GM19468 (cell line): ENCODE measurements around the gene IMPA2.

ENCODE experiments used
- ATAC-seq: cut with Tn5 transposase; IDR thresholded peaks from one replicate; pipeline ENCODE4 v1.9.1; 2021; ENCODE audit warnings: mild to moderate bottlenecking, moderate library complexity, moderate number of reproducible peaks; ENCODE audit not compliant: unreplicated experiment; ENCODE audit errors: extremely low read depth

Gene IMPA2

DNA sequence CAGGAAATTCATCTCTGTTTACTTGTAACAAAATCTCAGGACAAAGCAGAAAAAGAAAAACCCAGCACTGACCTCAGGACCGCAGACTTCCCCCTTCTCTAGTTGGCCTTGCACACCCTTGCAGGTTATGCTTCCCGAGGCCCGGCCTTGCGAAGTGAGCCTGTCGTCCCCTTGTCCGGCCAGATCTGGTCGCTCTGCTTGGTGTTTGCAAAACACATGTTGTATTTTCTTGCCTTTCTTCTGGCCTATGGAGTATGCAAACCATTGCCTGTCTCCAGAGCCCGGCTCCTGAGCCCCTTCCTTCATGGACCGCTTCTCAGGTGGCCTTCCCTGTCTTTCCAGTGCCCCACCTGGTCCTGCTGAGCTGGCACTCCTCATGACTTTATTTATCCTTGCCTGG, 4.8 kb downstream of the IMPA2 start:
- no peak for ATAC-seq

DNA sequence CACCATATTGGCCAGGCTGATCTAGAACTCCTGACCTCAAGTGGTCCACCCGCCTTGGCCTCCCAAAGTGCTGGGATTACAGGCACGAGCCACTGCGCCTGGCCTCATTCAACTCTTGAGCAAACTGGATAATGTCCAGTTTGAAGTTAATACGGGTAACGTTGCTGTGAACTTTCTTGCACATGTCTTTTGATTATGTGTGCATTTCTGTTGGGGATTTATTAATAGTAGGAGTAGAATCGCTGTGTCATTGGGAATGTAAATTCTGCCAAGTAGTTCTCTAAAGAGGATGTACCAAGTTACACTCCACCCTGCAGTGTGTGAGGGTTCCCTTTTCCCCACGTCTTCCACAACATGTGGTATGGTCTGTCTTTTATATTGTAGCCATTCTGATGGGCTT, 6.2 kb downstream of the IMPA2 start:
- no peak for ATAC-seq

DNA sequence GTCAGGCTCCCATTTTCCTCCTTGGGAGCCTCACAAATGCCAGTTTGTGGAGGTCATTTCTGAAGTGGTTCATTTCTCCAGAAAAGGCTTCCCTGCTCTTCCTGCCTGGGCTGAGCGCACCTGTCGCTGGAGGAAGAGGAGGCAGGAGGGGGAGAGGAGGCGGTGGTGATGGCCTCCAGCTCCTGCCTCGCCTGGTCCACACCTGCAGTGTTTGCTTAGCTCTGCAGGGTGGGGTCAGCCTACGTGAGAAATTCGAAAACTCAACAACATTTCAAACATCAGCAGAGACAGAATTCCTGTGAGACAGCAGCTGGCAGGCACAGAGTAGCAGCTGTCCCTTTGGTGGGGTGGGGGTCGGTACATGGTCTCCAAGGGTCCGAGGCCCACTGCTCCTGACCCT, 7.9 kb downstream of the IMPA2 start:
- no peak for ATAC-seq

DNA sequence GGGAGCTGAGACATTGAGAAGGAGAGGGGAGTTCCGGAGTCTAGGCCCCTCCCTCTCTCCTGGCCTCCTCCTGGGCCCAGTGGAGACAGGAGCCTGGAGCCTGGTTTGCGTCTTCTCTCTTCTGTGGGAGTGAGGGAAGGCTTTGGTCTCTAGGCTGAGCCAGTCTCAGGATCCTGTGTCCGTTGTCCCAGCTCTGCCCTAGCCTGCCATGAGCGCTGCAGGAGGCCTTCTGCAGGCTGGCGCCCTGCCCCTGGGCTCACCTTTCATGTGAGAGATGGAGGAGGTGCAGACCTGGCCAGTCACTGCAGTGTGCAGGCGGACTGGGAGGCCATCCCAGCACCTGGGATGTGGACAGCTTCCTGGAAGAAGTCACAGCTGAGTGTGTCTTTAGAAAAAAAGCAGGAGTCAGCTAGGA, 8.7 kb downstream of the IMPA2 start:
- no peak for ATAC-seq

DNA sequence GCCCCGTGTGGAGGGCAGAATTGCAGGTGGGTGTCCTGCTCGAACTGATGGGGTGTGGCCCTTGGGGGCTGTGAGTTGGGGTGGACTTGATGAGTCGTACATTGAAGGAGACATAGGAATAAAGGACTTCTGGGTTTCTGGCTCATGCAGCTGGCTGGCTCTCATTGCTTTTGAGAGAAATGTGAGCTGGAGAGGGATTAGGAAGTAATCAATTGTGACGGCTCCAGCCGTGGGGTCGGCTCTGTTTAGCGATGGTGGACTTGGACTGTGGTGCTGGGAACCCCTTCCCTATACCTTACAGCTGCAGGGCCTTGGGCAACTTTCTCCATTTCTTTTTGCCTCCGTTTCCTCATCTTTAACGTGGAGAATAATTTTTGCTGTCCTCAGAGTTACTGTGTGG, 9.2 kb downstream of the IMPA2 start:
- no peak for ATAC-seq

DNA sequence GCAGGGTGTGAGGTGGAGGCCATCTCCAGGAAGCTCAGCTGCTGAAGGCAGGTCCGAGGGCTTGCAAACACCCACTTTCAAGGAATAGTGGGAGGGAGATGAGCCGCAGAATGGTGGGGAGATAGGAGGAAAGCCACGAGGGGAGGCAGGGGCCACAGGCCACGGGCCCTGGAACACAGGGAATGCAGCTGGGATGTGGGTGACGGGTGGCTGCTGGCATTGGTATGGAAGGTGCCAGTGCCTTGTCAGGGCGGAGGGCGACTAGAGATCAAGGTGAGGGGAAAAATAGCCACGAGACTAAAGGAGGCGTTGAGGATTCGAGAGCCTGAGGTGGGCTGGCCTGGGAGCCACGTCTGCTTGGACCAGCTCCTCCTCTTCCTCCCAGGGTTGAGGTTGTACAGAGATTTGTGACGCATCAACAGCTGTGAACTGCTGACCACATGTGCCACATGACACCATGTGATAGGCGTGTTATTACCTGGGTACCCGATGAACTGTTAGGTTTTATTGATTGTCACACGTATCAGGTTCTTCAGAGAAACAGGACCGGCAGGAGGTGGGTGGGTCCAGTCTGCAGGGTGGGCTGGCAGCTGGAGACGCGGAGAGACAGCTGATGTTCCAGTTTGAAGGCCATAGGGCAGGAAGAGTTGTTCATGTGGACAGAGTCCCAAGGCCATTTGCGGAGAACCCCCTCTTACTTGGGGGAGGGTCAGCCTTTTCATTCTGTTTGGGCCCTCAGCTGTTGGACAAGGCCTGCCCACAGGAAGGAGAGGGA, 9.9 kb downstream of the IMPA2 start:
- ATAC-seq = no peak

DNA sequence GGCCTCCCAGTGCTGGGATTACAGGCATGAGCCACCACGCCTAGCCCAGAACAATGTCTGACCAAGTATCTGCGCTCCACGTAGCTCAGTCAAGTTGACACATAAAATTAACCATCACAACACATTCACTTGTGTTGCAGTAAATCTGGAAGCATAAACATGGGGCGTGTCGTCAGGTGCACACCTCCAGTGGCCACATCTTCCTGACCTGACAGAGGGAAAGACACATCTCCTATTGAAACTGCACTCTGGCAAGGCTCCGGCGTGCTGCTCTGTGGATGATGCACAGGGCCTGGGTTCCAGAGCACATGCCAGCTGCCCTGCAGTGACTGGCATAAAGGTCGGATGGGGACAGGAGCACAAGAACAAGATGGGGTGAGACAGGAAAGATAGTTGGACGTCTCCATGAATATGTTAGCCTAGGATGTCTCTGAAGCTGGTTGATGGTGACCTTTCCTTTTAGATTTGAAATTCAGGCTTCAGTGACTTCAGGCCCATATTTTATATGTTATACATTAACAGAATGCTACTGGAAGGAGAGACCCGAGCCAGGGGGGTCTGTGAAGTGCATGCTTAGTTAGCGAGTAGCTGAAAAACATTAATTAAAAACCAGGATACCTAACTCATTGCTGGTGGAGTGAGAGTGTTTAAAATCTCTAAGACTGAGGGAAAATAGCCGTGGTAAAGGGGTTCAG, 10.9 kb downstream of the IMPA2 start:
- no peak for ATAC-seq

DNA sequence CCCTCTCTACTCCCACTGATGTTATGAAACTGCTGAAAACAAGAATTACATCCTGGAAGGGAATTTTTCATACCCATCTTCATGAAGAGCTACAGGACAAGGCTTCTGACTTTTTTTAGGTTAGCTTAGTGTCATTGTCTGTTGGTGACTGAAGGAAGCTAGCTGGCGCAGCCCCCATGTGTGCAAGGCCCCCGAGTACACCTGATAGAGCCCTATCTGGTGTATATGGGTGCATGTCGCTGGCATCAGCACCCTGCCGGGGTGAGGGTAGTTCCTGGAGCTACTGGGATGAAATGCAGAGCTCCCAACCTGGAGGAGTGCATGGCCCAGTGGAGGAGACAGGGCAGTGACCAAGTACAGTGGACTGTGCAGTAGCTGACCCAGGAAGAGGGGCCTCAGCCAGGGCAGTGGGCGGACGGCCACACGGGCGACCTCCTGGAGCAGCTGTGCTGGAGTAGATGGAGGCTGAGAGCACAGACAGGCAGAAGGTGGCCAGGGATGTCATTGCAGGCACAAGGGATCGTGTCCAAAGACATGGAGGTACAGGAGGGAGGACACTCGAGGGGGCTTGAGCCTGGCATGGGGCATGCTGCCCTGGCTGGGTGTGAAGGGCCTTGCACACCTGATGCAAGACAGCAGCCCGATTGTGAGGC, 12.1 kb downstream of the IMPA2 start:
- ATAC-seq = no peak

DNA sequence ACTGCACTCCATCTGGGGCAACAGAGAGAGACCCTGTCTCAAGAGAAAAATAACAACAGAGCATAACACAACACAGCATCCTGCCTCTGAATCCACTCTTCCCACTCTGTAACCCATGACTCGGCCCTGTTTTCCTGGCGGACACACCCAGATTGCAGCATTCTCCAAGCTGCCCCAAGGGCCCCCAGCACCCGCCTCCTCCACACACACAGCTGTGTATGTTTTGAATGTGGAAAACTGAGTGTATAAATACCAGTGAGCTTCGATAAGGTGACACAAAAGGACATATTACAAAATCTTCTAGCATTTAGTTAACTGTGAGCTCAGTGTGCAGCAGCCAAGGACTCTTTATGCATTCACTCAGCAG, 13.0 kb downstream of the IMPA2 start:
- no peak for ATAC-seq

DNA sequence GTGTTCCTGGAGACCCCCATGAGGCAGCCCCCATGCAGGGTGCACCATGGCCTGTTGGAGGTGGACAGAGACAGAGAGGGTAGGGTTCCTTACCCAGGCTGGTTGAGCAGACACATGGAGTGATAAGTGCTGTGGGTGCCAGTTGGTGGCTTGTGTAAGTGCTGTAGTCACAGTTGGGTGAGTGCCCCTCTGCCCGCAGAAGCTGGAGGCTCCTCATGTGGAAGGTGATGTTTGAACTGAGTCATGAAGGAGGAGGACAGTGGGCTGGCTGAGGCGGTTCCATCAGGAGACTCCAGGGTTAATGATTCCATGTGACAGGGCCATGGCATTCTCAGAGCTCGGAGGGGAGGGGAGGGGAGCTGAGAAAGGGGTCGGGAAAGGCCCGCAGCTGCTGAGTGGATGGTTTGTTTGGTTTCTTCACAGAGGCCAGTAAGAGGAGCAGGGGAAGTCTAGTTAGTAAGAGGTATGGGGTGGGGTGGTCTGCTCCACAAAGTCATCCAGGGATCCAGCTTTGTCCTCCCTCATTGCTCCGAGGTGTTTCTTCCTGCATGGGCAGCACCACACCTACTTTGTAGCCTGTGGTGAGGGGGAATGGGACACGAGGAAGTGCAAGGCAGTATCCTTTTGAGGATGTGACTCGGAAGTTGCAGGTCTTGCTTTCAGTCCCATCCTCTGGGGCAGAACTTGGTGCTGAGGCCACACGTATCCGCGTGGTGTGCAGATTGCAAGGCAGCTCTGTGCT, 13.6 kb downstream of the IMPA2 start:
- no peak for ATAC-seq

DNA sequence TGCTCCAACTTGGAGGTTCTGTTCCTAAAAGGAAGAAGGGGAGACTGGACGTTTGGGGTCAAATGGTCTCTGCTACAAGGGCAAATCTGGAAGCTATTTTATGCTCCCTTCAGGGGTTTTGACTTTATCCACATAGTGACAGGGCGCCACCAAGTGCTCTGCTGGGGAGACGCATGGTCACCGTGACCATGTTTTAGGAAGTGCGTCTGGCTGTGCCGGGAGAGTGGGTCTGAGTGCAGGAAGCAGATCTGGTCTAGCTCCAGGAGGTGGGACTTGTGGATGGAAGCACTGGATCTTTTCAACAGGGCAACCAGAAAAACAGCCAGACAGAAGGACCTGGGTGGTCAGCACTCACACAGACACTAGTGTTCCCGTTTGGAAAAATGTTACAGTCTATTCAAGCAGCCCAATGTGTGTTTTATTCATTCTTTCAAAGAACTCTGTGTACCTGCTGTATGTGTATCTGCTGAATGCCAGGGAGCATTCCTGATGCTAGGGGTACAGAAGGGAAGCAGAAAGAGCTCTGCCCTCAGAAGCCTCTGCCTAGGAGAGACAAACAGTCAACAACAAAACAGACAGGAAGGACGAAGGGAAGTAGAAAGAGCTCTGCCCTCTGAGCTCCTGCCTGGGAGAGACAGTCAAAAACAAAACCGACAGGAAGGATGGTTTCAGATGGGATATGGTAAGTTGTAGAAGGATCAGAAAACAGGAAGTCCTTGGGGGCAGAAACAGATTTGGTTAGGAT, 14.3 kb downstream of the IMPA2 start:
- peak; percentile 38 for ATAC-seq

DNA sequence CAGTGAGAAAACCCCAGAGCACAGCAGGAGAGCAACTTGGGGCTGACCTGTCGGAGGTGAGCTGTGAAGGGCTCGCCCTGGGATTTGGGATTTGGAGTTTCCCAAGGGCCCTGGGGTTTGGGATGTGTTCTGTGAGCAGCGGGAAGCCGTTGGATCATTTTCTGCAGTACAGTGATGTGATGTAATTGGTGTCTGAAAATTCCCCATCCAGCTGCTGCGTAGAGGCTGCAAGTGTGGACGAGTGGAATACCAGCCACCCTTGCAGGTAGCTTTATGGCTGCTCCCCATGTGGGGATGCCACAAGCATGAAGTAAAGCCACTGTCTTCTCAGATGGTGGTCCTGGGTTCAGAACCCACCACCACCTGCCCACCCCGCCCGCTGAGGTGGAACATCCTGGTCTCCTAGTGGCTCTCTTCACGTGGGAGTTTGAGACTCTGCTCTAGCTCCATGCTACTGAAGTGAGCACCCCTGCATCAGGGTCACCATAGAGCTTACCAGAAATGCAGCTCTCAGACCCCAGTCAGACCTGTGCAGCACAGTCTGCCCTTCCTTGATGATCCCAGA, 15.0 kb downstream of the IMPA2 start:
- ATAC-seq = no peak

DNA sequence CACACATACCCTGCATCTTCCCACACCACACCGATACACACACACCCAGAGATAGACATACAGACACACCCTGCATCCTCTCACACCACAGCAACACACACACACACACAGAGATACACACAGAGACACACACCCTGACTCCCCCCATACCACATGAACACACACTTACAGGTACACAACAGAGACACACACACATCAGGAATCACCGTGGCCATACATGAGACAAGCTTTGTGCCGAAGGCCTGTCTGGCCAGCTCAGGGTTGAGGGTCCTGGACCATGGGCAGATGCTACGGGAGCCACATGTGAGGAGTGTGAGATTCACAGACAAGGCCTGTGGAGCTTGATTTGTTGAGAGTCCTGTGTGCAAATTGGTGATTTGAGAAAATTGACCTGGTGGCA, 15.6 kb downstream of the IMPA2 start:
- ATAC-seq = no peak

DNA sequence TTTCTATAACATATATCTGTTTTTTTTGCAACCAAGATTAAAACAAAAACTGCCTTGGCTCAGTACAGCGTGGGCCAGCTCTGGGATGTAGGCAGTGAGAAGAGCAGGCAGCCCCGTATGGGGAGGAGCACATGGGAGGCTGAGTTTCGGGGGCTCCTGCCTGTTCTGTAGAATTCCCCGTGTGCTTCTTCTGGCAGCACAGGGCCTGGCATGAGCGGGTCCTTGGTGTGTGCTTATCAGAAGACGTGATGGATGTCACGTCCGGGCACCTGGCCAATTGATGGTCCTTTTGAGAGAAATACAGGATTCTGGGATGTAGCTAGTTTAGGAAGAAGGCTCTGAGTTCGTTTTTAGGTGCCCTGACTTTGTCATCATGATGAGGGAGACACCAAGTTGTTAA, 16.2 kb downstream of the IMPA2 start:
- ATAC-seq = no peak

DNA sequence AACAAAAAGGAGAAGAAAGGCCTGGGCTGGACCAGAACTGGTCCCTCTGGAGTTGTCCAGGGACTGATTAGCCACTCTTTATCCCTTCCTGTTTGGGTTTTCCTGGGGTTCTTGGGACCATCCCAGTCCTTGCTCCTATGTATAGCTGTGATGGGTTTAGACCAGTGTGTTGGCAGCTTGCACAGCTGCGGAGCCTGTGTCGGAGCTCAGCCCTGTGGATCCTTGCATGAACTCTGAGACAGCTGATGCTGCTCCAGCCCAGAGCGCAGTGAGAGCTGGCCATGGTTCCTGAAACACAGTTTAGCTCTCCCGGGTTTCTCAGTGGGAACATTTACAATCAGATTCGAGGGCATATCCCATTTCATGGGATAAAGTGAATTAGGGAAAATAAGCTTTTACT, 16.9 kb downstream of the IMPA2 start:
- no peak for ATAC-seq

DNA sequence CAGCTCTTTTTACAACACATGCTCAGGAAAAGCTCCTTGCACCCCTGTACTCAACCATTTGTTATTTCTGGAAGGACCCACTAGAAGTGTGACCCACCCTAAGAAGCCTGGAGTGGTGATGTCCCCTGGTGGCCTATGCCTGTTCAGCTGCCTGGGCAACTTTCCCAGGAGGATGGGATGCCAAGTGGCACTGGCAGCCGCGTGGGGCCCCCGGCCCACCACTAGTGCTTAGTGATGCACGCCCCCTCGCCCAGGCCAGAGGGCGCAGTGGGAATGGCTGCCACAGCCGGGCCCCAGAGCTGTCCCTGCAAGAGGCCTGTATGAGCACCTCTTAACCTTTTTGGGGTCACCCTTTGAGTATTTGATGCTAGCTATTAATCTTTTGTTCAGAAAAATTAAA, 18.1 kb downstream of the IMPA2 start:
- no peak for ATAC-seq

DNA sequence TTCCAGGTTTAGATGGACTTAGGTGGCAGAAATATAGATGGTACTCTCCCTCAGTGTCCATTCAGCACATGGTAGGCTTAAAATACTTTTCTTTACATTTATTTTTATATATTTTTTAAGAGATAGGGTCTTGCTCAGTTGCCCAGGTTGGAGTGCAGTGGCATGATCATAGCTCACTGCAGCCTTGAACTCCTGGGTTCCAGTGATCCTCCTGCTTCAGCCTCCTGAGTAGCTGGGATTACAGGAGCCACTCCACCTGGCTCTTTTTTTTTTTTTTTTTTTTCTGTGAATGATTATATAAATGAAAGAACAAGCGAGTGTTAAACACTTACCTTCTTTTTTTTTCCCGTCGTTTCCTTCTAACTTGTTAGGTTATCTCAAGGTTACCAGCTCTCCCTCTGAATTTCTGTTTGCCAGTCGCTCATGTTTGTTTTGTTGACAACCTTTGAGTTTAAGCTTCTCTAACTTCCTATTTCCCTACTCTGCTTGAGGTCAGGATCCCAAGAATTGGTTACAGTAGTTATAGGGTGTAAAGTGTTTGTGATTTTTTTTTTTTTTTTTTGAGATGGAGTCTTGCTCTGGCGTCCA, 18.9 kb downstream of the IMPA2 start:
- ATAC-seq = no peak

DNA sequence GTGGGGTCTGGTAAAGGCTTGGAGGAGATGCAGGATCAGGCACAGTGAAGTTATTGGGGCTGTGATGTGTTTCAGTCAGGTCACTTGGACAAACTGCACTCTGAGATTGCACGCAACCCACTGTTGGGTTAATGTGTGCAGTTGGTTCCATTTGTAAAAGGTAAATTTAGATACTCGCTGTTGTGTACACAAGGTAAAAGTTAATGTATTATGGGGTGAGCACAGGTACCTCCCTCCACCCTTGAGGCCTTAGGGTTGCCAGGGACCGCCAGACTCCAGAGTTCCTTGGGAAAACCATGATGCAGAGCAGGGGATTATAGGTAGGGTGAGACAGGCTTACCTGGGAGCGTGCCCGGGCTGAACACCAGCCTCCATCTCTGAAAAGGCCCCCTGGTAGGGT, 20.1 kb downstream of the IMPA2 start:
- ATAC-seq = no peak

DNA sequence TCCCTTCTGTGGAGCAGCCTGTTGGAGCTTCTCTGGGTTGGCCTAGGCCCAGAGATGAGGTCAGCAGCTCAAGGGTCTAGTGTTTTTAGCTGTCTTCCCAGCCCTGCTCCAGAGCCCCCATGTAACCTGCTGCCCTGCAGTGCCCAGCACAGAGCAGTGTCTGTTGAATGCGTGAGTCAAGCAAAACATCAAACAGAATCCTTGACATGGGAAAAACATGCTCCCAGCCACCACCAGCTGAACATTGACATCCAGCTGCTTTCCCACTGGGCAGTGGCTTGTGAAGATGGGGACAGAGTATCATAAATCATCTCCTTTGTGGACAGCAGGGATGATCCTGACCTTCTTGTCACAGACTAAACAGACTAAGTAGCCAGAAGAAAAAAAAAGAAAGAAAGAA, 22.6 kb downstream of the IMPA2 start:
- ATAC-seq = no peak
